NCI-H446 treated with DMSO at 0.1 percent for 48 hours (cell line): ENCODE measurements around the gene AP5S1.
"Not testable (repeated sequence)": the region's sequence is repeated elsewhere in the genome, so short reads cannot be mapped to it uniquely, and the experiment has no call there.

Source experiments
- DNase-seq: peaks from one replicate; lab custom pipeline; 2025; lab: John Stamatoyannopoulos, UW

AP5S1 gene

DNA sequence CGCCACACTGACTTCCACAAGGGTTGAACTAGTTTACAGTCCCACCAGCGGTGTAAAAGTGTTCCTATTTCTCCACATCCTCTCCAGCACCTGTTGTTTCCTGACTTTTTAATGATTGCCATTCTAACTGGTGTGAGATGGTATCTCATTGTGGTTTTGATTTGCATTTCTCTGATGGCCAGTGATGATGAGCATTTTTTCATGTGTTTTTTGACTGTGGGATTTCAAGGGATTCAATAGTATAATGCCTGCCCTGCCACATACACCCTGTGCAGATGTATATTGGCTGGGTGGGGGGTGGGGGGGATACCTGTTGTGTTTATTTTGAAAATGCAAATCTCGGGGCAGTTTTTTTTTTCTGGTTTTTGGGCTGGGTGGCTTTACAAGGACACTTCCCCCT, 26.2 kb upstream of the AP5S1 start:
- not testable (repeated sequence) for DNase-seq

DNA sequence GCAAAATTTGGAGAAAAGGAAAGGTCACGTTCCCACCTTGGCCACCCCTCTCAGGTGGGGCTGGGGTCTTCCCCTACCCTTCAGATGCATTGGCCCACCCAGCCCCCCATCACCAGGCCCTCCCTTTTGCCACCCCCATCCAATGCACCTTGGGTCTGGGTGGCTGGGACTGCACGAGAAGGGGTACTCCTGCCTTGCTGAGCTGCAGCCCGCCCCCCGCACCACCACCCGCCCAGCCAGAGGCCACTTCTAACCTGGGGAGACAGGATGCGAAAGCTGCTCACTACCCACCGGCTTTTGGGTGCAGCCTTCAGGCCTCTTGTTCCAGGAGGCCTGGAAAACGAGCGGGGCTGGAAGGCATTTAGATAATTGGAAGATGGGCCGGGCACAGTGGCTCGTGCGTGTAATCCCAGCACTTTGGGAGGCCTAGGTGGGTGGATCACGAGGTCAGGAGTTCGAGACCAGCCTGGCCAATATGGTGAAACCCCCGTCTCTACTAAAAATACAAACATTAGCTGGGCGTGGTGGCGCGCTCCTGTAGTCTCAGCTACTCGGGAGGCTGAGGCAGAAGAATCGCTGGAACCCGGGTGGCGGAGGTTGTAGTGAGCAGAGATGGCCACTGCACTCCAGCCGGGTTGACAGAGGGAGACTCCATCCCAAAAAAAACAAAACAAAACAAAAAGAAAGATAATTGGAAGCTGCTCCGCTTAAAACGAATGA, 25.5 kb upstream of the AP5S1 start:
- DNase-seq, result no peak

DNA sequence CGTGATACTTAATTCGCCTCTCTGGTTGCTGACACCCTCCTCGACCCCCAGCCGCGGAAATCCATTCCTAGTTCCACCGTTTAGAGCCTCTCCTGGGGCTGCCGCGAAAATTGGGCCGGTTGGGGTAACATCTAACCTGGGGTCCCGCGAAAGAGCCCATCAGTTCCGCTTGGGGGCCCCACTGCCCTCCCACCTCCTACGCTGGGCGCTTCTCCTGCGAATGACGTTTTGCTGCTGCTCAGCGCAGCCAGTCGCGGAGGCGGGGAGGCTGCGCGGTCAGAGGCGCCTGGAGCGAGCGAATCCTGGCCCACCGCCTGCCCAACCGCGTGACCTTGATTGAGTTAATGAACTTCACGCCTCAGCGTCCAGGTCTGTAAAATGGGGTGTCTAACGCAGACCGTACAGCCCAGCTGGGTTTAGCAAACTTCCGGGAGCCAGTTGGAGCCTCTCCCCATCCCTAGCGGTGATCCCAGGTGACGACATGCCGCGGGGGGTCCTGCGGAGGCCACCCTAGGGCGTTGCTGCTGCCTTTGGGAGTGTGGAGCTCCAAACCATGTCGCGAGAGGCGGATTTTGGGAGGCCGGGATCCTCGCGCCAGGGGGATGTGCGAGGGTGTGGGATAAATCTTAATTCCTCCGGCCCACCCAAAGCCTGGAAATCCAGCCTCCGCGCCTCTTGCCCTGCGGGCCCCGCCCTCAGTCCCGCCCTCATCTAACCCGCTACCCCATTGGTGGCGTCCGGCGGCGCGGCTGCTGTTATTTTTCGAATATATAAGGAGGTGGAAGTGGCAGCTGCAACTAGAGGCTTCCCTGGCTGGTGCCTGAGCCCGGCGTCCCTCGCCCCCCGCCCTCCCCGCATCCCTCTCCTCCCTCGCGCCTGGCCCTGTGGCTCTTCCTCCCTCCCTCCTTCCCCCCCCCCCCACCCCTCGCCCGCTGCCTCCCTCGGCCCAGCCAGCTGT, 24.6 kb upstream of the AP5S1 start, which contains the start of gene CDC25B:
CDC25B (plus strand) TSS at position 800 of the 958 bp plus-strand sequence. CDS start 222 bp downstream, outside the sequence.
- DNase-seq, result peak; percentile 87

DNA sequence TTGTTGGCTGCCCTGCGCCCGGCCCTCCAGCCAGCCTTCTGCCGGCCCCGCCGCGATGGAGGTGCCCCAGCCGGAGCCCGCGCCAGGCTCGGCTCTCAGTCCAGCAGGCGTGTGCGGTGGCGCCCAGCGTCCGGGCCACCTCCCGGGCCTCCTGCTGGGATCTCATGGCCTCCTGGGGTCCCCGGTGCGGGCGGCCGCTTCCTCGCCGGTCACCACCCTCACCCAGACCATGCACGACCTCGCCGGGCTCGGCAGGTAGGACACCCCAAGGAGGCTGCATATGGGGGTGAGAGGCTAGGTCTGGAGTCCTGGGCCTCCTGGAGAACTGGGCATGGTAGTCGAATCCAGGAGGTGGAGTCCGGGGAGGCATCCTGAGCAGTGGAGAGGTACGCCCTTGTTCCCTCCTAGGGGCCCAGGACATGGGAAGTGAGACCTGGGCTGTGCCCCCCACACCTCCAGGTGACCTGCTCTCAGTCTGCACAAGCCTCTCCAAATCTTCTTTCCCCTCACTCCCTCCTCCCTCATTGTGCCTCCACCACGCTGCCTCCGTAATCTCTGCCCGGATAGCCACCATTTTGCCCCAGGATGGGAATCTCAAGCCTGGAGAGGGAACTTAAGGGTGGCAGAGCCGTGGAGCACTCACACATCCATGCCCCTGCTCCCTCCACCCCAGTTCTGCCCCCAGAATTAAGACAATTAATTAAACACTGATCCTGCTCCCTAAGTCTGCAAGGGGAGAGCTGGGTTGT, 23.7 kb upstream of the AP5S1 start:
- DNase-seq, result no peak

DNA sequence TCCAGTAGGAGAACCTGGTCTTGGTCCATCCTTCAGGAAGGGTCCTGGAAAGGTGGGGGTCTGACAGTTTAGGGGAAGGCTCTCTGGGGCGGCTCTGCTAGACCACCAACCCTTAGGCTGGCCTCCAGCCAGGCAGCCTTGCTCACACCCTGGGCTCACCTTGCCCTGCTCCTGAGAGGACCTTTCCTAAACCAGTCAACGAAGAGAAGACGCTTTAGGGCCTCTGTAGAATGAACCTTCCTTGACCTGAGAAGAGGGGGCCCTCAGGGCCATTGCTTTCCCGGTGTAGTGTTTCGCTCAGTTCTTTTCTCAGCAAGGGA, 23.2 kb upstream of the AP5S1 start:
- DNase-seq, result no peak

DNA sequence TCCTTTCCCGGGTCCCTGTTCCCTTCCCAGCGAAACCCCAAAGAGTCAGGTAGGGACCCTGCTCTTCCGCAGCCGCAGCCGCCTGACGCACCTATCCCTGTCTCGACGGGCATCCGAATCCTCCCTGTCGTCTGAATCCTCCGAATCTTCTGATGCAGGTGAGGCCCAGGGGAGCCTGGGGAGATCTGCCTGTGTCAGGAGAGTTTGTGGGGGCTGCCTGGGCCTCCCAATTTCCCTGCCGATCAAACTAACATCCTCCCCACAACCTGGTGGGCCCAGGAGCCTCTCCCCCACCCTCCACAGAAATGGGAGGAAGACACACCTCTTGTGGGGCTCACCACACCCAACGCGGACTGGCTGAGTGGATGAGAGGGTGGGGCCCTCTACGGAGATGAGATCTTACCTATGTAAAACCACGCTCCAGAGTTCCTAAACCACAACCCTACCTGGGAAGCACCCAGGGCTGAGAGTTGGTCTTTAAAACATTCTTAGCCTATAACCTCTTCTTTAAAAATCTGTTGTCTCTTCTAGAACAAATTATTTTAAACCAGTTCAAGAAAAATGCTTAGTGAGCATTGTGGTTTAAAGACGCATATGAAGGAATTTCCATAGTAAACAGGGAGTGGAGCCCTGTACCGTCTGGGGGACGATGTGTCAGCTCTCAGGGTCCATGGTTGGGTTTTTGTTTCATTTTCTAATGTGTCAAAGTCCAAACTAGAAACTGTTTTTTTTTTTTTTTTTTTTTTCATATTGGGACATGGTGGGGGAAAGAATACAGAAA, 22.6 kb upstream of the AP5S1 start:
- DNase-seq, result no peak

DNA sequence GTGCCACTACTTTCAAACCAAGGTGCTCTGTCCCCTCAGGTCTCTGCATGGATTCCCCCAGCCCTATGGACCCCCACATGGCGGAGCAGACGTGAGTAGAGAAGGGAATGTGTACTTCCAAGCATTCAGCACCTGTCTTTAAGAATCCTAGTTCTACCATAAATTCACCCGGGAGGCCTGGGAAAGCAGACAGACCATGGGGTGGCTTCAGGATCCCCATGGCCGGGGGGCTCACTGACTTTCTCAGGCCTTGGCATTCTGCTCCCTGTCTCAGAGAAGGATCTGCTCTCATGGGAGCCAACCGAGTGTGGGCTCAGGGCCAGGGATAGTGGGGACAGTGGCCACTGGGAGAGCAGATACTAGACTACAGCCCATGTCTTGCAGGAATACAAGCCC, 22.0 kb upstream of the AP5S1 start:
- no peak for DNase-seq

DNA sequence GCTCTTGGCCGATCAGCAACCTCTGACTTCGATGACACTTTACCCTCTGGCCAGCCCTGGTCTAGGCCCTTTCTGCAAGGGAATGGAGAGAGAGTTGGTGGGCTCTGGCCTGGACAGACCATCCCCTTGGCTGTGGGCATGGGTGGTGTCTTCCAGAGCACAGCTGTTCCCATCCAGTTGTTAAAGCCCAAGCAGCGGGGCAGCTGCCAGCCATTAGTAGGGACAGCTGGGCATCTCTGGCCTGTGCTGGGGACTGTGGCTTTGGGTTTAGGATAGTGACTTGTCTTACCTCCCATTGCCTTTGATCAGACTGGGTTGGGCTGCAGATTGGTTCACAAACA, 21.5 kb upstream of the AP5S1 start:
- DNase-seq, result no peak

DNA sequence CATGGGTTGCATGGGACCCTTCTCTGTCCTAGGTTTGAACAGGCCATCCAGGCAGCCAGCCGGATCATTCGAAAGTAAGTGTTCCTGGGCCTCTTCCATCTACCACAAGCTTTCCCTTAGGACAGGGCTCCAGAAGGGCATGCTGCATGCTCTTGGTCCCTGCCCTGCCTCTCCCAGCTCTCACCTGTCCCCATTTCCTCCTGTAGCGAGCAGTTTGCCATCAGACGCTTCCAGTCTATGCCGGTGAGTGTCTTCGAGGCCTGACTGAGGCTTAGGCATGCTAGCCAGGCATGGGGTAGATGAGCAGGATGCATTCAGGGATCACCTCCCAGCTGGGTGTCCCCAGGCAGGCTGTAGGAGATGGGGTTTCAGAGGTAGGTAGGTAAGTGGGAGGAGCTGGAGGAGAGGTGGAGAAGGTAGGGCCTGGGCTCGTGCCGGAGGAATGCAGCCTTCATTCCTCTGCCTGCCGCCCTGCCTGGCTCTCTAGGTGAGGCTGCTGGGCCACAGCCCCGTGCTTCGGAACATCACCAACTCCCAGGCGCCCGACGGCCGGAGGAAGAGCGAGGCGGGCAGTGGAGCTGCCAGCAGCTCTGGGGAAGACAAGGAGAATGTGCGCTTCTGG, 20.0 kb upstream of the AP5S1 start:
- DNase-seq, result no peak

DNA sequence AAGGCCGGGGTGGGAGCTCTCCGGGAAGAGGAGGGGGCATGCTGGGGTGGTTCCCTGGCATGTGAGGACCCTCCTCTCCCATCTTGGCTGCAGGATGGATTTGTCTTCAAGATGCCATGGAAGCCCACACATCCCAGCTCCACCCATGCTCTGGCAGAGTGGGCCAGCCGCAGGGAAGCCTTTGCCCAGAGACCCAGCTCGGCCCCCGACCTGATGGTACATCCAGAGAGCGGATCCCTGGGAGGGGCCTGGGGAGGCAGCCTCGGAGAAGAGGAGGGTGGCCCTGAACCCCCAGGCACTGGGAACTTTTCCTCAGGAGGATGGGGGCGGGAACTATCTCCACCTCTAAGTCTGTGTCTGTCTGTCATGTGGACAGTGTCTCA, 19.5 kb upstream of the AP5S1 start:
- no peak for DNase-seq

DNA sequence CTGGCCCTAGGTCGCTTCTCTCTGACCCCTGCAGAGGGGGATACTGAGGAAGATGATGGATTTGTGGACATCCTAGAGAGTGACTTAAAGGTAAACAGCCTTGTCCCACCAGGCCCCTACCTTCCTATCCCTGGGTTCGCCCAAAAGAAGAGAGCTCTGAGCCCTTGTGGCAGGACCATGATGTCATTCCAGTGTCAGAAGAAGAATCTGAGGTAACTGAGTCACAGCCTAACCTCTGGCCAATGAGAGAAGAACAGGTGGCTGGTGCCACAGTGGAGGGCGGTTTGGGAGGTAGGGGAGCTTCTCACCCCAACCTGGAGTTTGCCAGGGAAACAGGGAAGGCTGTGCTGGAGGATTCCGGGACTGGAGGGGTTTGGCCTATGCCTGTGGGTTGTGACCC, 19.0 kb upstream of the AP5S1 start:
- DNase-seq, result no peak

DNA sequence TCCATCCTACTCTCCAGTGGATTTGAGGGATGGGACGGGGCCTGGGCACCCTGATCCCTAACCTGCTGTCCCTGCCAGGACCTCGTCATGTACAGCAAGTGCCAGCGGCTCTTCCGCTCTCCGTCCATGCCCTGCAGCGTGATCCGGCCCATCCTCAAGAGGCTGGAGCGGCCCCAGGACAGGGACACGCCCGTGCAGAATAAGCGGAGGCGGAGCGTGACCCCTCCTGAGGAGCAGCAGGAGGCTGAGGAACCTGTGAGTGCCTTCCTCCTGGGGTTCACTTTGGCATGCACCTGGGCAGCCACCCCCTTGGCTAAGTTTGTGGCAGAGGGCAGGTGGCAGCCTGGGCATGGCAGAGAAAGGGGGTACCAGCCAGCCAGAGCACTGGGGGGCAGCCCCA, 18.5 kb upstream of the AP5S1 start:
- no peak for DNase-seq

DNA sequence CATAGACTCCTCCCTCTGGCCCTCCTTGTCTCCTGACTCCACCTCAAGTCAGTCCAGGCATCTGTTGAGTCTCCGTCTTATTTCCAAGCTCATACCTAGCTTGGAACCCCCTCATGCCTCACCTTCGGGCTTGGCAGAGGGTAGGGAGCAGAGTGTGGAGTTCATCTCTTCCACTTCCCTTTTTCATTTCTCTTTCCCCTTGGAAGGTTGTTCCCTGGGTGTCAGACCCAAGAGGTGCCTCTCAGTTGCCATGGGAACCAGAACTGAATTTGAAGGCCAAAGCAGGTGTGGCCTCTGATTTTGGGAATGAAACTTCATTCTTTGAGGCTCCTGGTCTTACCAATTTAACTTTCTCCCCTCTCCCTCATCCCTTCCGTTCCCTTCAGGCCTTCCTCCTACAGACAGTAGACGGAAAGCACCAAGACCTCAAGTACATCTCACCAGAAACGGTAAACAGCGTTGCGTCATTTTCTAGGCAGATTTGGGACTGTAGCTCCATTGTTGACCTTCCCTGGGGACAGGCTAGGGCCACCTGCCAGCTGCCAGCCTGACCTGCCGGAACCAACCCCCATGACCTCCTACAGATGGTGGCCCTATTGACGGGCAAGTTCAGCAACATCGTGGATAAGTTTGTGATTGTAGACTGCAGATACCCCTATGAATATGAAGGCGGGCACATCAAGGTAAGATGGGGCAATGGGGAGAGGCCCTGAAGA, 17.7 kb upstream of the AP5S1 start:
- DNase-seq, result no peak

DNA sequence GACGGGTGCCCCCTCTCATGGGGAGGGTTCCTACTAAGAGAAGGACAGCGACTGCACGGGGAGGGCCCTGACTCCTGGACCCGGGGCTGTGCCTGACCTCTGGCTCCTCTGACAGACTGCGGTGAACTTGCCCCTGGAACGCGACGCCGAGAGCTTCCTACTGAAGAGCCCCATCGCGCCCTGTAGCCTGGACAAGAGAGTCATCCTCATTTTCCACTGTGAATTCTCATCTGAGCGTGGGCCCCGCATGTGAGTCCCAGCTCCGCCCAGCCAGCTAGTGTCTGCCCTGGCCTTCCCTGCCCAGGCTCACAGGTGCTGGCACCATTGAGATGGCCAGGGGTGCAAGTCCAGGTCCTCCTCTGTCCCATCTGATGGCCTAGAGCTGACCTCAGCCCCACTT, 17.1 kb upstream of the AP5S1 start:
- DNase-seq, result no peak

DNA sequence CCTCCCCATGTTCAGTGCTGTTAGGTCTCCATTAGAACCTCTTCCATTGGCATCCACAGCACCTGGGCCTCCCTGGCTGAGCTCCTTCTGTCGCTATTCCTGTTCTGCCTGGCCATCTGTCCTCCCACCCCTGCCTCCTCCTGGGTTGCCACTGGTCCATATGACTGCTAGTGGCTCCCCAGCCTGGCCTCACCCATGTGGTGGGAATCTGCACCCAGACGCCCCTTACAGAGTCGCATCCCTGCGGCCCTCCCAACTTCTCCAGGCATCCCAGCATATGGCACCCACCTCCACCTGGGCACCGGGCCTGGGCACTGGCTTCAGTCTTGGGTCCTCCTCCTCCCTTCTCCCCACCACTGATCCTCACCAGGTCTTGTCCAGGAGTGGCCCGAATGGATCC, 16.5 kb upstream of the AP5S1 start:
- no peak for DNase-seq

DNA sequence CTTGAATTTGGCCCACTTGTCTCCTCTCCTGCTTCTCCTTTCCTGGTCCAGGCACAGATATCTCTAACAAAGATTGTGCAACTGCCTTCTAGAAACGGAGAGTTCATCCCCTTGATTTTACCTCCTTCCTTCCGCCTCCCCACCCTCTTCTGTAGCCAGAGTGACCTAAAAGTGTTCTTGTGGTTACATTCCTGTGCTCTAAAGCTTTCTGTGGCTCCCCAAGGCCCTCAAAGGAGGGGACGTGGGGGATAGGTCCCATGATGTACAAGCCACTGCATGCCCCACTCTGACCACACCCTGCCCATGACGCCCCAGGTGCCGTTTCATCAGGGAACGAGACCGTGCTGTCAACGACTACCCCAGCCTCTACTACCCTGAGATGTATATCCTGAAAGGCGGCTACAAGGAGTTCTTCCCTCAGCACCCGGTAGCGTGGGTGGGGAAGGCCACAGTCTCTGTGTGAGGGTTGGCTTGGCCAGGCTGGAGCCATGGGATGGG, 16.0 kb upstream of the AP5S1 start:
- no peak for DNase-seq

DNA sequence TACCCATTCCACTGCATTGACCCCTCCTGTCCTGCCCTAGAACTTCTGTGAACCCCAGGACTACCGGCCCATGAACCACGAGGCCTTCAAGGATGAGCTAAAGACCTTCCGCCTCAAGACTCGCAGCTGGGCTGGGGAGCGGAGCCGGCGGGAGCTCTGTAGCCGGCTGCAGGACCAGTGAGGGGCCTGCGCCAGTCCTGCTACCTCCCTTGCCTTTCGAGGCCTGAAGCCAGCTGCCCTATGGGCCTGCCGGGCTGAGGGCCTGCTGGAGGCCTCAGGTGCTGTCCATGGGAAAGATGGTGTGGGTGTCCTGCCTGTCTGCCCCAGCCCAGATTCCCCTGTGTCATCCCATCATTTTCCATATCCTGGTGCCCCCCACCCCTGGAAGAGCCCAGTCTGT, 15.6 kb upstream of the AP5S1 start:
- DNase-seq, result no peak

DNA sequence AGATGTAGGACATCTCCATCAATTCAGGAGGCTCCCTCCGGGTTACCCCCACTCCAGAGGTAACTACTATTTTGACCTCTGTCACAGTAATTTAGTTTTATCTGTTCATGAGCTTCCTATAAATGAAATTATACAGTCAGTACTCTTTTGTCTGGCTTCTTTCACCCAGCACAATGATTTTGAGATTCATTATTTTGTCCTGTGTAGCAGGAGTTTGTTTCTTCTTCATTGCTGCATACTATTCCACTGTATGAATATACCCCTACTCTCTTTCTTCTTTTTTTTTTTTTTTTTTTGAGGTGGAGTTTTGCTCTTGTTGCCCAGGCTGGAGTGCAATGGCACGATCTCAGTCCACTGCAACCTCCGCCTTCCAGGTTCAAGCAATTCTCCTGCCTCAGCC, 11.8 kb upstream of the AP5S1 start:
- DNase-seq, result no peak

DNA sequence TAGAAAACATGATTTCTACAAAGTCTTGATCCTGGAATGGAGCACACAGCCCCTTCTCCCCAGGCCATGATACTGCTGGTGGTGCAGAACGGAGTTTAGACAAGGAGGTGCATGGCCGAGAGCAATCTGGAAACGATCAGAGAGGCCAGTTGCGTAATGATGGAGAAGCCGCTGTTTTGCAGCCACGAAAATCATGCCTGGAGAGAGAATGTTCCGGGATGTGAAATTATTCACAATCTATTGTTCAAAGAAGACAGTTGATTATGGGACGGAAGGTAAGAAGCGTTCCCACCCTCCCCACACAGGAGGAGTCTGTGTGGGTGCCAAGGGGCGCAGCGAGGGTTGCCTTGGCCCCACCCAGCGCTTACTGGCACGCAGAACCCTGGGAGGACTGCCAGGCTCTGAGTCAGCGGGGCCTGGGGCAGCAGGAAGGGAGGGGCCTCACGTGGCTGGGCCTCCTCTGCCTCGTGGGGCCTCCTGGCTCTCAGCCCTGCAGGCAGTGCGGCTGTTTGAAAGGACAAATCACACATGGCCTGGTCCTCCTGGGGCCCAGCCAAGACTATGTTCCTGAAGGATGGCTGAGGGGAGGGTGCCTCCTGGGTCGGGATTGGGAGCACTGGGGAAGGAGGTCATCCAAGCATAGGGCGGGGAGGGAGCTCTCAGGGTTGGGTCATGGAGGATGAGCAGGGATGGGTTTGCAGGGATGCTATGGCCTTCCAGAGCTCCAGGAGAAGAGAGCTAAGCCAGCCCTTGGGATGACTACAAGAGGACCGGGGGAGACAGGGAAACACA, 8.7 kb upstream of the AP5S1 start:
- peak; percentile 96 for DNase-seq

DNA sequence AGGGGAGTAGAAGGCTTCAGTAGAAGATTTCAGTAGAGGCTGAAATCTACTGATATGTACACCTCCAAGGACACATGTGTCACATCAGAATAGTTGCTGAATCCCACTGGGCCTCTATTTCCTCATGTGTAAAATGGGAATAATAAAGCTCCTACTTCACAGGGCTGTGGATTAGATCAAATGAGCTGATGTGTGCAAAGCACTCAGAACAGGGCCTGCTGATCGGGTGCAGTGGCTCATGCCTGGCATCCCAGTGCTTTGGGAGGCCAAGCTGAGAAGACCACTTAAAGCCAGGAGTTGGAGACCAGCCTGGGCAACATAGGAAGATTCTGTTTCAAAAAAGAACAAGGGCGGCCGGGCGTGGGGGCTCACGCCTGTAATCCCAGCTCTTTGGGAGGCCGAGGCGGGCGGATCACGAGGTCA, 8.1 kb upstream of the AP5S1 start:
- DNase-seq, result no peak
